NCI-H446 (cell line): ENCODE results near the gene NEK2.
"Not testable (repeated sequence)": the region's sequence is repeated elsewhere in the genome, so short reads cannot be mapped to it uniquely, and the experiment has no call there.

Experiments
- DNase-seq, 2 experiments: peaks; one replicate each; lab custom pipeline; 2025; lab: John Stamatoyannopoulos, UW

NEK2 gene

GRCh38 chr1:211675230-211676105, at the start of gene NEK2:
NEK2 (minus strand) TSS chr1:211675621; CDS start chr1:211675479, 142 bp downstream.
- DNase-seq, result peak; percentile 90 to 96

DNA sequence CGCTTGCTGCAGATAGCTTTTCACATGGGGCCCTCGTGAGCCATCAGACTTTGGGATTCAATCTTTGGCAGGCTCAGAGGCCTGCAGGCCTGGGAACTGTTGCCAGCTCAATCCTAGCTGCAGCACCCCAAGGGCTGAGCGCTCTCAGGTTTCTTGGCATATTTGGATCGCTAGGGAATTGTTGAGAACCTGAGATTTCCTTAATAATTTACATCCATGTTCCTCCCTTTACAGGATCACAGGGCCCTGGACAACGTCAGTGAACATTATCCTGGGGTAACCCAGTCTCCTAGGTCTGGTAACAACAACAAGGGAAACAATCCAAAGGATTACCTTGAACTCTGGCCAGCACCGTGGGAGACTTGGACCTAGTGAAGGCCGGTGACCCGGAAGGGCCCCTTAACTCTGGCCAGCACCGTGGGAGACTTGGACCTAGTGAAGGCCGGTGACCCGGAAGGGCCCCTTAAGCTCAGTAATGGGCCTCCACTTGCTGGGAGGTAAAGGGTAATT, 49.3 kb upstream of the NEK2 start:
- peak in 1 of 2 experiments; percentile 59 for DNase-seq

GRCh38 chr1:211723273-211723672, 47.9 kb upstream of the NEK2 start:
- no peak for DNase-seq

- DNase-seq, result no peak
Observed at GRCh38 chr1:211722277-211723175, 47.1 kb upstream of the NEK2 start.

- not testable (repeated sequence) for DNase-seq
Observed at GRCh38 chr1:211716555-211716954, 41.1 kb upstream of the NEK2 start.

DNA sequence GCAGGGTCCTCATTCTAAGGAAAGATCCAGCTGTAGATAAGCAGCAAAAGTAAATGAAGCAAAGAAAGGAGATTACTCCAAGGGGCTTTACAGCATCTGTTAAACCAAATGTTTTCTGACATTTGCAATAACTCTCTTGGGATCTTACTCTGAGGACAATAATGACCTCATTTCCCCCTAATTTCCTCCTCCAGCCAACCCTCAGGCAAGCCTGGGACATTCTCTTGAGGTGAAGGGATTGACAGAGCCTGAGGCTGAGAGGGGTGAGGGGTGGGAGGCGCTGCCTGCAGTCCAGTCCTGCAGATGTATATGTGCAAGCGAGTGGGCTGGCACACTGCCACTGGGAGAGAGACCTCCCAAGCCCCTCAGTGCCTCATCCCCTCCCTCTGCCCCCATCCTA, 40.5 kb upstream of the NEK2 start:
- no peak for DNase-seq

DNA sequence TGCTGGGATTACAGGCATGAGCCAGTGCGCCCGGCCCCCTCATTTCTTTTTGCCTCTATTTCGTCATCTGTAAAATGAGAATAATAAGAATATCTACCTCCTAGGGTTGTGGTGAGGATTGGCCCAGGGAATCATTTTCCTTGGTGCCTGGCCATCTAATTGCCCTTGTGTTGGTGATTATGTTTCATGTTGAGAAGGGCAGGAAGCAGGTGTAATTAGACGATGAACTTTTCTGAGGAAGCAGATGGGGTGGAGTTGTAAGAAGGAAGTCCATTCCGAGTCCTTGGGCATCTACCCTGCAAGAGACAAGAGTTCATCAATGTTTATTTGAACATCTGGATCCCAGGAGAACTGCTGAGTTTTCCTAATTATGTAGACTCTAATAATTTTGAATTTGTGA, 38.7 kb upstream of the NEK2 start:
- no peak for DNase-seq

DNA sequence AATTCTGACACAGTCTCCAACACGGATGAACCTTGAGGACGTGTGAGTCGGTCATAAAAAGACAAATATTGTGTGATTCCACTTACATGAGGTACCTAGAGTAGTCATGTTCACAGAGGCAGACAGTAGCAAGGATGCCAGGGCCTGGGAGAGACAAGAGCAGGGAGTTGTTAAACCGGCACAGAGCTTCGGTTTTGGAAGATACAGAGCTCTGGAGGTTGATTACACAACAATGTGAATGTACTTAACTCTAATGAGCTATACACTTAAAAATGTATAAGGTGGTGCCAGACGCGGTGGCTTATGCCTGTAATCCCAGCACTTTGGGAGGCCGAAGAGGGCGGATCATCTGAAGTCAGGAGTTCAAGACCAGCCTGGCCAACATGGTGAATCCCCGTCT, 37.8 kb upstream of the NEK2 start:
- DNase-seq, result no peak

GRCh38 chr1:211711315-211711705, 35.9 kb upstream of the NEK2 start:
- DNase-seq, result no peak

GRCh38 chr1:211710566-211711314, 35.3 kb upstream of the NEK2 start:
- DNase-seq, result no peak

GRCh38 chr1:211708926-211709325, 33.5 kb upstream of the NEK2 start:
- no peak for DNase-seq

DNA sequence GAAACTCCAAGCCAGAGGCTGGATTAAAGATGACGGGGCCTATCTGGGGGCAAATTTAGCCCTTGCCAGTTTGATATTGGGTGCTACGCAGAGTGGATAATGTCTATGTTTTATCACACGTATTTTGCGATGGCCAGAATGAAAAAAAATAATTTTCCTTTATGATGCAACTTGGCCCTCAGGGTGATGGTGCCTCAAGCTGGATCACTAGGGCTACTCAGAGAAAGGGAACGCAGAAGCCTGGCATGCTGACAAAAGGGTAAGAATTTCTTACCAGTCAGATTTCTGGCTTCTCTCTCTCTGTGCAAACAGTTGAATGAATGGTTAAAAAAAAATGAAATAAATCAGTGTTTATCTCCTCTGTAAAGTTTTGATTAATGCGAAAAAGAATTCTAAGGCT, 32.6 kb upstream of the NEK2 start:
- DNase-seq, result no peak

DNA sequence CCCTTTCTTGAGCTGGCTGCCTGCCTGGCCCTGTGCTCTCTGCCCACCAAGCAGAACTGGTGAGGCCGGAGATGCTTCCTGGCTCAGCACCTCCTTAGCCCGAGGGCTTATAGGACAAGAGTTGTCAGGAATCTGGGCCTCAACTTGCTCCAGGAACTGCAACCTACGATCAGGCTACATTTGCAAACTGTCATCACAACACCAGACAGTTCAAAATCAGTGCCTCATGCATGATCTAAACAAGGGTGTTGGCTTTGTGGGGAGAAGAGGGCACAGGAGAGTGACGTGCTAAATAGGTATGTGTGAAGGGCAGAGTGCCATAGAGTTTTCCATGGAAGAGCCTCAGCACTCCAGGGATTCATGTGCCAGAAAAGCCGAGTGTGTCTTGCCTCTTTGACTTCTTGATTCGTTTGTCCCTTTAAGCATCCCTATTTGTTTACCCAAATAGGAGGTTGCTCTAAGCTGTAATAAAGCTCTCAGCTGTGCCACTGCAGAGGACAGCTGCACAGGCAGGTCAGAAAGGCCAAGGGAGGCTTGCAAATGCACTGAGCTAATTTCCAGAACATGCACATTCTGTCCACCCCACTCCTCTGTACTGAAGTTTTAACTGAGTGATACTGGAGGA, 30.2 kb upstream of the NEK2 start:
- no peak for DNase-seq

- DNase-seq, result no peak
Observed at GRCh38 chr1:211704543-211704942, 29.1 kb upstream of the NEK2 start.

- DNase-seq, result no peak
Observed at GRCh38 chr1:211703812-211704537, 28.6 kb upstream of the NEK2 start.

DNA sequence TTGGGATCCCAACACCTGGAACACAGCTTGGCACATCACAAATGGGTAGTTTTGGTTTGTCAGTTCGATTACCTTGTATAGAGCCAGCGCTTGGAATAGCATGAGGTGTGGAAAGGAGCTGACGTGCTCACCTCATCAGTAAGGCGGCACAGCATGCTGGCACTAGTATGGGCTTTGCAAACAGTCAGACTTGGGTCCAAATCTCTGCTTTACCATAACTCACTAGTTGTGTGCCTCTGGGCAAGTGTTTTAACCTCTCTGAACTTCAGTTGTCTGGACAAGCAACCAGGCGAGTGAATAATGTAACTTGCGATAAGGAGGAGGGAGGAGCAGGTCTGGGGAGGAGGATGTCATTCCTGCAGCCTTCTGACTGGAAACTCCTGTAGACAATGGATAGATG, 26.3 kb upstream of the NEK2 start:
- no peak for DNase-seq

GRCh38 chr1:211699059-211699458, 23.6 kb upstream of the NEK2 start:
- no peak for DNase-seq

DNA sequence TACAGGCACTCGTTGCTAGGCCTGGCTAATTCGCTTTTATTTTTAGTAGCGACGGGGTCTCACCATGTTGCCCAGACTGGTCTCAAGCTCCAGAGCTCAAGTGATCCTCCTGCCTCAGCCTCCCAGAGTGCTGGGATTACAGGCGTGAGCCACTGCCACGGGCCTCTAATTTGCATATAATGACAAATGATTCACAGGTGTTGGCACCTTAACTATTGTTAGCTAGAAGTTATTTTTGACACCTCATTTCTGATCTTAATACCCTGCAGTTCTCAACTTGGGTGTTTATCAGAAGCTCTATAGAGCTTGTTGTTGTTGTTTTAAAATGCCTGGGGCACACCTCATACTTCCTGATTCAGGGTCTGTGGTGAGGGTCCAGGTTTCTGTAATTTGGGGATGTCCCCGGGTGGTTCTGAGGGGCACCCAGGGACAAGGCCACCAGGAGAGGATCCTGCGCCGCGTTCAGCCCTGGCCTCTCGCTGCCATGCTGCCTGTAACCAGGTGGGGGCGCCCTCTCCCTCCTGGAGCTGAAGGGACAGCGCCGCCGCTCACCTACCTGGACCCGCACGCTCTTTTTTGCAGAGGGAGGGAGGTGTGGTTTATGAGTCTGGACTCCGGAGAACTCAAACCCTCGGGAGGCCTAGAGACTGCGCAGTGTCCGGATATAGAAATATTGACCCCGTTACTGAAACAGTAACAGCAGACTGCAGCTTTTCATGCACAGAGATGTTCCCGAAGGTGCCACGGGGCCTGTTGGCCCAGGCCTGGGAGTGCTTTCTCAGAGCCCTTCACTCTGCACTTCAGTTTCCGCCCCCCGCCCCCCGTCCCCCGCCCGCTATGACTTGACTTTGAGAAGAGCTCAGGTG, 23.0 kb upstream of the NEK2 start:
- DNase-seq, result peak; percentile 11 to 72

DNA sequence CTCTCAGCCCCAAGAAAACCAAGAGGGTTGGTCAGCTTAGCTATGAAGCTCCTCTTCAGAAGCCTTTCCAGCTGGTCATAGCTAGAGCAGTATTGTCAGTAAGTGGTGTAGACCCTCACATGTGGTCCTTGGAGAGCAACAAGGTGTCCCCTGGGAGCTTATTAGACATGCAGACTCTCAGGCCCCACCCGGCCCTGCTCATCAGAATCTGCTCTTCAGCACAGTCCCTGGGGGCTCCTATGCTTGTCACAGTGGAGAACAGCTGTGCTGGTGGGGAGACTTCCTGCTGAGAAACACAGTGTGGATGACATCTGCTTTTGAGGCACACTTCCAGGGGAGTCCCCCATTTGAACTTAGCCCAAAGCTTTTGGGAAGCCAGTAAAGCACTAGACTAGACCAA, 21.9 kb upstream of the NEK2 start:
- no peak for DNase-seq
